Inflammatory macrophage (primary cell): ENCODE results near the gene COL19A1.

Source experiments
- DNase-seq, 2 donors: peaks; one replicate each; pipeline ENCODE4 v3.0.0-alpha.2; 2020 to 2022

Gene COL19A1

DNA sequence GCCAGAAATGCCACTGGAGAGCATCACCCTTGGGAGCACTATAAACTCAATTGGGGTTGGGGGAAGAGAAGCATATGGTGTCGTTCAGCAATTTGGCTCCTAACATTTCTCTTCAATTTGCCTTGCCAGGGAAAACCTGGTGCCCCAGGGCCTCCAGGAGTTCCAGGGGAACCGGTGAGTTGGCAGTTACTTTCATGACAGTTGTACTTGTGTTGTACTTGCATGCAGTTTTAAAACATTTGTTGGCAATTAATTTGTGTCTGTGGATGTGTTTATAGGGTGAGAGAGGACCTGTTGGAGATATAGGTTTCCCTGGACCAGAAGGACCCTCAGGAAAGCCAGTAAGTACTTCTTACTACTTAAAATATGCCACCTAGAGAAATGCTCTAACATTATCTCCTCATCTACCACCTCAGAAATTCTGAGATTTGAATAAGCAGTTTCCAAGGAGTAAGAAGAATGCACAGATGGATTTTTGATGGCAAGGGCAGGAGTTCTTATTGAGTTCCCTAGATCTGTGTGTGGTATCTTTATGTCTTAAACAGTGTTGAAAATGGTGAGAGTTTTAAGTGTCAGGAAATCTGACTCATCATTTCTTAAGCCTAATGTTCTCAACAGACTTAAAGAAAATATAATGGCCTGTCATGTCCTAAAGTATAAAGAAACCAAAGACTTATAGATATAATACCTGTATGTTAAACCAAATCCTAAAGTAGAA, 314.0 kb downstream of the COL19A1 start:
- no peak for DNase-seq

DNA sequence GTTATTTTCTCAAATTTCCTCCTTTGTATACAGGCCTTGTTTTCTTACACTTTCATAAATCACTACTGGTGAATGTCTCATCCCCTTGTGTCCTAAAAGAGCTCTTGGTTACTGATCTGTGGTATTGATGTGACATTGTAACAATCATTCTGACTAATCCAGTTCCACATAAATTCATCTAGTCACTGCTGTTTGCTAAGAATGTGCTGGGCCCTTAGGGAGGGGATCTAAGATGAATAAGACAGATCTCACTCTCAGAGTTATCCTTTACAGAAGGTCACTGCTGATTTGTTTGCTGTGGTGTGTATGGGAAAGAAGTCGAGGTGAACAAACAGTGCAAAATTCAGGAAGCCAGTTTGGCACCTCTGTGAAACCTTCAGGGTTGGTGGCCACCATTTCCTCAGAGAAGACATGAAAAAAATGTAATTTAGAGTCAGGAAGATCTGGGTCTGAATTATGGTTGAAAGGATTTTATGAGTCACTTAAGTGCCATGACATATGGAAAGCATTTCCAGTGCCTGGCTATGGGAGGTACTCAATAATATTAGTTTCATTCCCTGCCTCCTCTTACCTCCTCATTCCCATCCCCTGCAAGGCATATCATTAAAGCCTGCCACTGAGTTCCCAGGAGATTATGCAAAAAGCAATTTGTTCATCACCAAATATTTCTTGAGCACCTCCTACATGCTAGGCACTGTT, 314.7 kb downstream of the COL19A1 start:
- no peak for DNase-seq

DNA sequence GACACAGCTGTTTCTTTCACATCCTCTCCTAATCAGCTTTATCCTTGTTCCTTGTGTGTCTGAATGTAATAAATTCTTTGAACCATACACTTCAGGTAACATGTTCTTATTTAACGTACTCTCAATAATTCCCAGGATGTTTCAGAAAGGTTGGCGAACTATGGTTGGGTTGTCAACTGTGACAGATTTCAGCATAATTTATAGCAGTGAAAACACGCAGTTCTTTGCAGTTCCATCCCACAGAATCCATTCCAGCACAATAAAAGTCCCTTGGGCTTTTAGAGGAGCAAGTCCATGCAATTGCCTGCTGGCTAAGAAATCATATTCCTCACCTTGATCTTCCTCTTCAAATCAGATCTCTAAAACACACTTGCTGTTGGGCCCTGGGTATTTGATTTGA, 317.2 kb downstream of the COL19A1 start:
- DNase-seq: no peak

DNA sequence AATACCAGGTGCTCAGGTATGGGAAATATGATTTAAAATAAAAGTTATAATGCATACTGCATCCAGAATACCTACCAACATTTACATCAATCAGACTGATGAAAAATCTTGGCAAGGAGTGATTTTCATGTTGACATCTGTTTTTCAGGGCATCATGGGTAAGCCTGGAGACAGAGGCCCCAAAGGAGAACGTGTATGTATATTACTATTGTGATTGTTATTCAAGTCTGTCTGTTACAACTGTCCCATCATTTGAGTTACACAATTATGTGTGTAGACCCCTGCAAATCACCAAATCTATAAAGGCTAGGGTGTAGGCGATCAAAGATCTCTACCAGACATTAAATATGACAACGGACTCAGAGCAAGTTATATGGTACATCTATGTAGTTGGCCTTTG, 318.4 kb downstream of the COL19A1 start:
- no peak for DNase-seq

DNA sequence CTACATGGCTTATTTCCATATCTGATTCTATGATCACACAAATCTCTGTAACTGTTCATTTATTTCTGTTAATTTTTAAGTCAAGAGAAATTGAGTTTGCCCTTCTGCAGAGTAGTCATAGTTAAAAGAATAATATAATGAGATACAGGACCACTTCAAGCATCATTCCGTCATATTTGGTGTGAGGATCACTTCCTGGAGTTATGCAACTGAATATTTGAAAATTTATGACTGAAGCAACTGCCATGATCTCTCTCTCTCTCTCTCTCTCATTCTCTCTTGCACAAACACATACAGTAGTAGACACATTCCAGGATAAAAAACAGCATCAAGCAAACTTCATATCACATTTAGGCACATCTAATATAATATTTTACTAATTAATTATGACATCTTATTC, 320.1 kb downstream of the COL19A1 start:
- DNase-seq: no peak

DNA sequence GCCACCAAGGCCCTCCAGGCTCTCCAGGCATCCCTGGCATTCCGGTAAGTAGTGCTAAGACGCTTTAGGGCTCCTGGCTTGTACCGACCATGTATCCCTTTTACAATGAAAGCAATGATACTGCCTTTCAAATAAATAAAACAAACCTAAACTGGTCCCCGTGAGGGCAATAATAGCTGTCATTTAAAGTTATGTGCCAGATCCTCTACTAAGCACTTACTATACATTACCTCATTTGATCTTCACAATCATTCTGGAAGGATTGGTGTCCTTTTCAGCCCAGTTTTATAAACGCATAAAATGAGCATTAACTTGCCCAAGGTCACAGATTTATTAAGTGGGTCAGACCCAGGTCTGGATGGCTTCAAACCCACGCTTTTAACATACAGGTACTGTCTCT, 321.8 kb downstream of the COL19A1 start:
- DNase-seq: no peak

DNA sequence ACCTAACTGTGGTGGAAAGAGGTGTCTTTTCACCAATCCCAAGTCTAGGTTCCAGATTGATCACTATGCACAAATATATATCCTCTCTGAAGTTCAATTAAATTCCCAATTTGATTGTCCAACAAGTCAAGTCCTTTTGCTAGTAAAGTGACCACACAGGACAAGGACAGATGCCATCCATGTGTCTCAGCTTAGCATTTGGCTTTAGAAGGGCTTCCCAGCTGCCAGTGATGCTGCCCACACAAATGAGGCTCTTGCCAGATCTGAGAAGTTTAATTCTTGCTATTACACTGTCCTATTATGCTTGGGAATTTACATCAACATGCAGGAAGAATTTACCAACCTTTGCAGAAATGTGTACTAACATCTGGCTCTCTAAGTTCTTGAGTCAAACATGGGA, 328.1 kb downstream of the COL19A1 start:
- no peak for DNase-seq

DNA sequence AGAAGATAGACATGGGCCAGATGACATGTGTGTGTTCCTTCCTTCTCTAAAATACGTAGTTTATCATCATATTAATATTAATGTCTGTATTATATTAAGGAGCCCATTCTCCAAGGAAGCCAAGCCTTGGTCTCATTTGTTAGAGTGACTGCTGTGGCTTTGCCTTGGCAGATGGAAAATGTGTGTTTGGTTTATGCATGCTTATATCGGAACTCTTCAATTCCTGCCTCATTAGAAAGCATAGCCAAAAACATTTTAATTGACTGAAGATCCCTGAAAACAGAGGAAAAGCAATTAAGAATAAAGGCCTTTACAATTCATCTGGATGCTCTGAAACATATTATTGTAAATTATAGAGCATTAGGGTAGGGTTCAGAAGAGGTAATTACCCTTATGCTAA, 330.2 kb downstream of the COL19A1 start:
- DNase-seq: no peak

DNA sequence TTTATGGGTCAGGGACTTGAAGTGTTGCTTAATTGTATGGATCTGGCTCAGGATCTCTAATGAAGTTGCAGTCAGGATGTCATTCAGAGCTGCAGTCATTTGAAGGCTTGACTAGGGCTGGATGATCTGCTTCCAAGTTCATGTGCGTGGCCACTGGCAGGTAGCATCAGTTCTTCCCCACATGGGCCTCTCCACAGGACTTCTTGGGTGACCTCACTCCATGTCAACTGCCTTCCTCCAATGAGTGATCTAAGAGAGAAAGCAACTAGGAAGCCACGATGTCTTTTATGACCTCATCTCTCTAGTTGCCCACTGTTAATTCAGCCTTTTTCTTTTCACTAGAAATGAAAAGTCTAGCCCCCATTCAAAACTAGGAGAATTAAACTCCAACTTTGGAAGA, 332.4 kb downstream of the COL19A1 start:
- DNase-seq: no peak

DNA sequence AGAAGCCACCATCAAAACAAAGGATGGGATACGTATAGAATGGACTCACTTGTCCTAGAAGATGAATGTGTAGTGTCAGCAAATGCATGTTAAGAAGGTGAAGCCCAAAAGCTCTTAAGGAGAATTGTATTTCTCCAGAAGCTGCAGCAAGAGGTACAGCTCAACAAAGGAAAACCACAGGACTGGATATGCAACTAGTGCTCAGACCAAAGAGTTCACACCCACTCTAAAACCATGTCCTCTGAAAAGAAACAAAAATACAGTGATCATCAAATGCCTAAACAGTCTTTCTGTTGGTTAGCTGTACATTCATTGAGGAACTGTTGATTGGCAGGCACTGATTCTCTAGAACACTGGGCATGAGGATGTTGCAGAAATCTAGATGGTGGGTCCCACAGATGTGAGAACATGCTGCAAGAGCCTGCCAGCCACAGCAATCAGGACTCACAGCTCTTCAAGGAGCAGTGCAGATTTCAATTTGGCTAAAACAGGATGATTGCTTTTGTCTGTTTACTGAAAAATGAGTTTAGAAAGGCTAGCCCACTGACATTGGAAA, 342.0 kb downstream of the COL19A1 start:
- DNase-seq: no peak

DNA sequence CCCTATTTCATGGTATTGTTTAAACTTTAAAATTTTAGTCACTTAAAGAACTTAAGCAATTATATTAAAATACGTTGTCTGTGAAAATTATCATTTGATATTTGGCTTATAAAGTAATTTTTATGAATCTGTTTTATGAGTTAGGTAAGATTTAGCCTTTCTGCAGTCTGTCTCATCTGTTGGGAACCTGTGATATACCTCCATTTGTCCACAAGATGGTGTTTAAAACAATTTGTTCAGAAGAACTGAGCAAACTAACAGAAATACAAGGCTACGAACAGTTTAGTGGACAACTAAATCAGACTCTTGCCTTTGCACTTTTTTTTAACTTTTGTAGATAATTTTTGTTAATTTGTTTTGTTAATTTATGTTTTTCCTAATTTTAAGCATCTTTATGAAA, 344.1 kb downstream of the COL19A1 start:
- no peak for DNase-seq

DNA sequence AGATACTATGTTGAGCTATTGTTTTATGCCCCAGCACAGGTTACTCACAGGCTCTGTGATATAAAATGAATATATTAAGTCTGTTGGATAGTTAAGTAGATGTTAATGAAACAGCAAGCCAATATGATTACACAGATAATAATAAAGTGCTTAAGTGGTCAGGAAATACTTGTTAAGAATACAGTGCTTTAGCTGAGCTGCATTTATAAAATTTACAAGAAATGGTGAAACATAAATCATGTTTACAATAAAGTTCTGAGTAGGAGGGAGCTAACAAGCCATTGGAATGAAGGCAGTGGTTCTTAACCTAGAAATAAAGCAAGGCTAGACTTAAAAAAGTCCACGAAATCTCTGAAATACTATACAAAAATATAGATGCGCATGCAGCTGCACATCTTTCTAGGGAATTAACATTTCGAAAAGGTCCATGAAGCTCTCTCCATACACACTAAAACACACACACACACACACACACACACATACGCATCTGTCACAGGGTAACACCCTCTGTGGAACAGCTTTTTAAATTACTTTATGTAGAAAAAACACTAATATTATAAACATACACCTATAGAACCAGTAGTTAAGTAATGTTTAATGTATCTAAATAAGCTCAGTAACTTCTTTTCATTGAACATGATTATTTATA, 349.2 kb downstream of the COL19A1 start:
- no peak for DNase-seq

DNA sequence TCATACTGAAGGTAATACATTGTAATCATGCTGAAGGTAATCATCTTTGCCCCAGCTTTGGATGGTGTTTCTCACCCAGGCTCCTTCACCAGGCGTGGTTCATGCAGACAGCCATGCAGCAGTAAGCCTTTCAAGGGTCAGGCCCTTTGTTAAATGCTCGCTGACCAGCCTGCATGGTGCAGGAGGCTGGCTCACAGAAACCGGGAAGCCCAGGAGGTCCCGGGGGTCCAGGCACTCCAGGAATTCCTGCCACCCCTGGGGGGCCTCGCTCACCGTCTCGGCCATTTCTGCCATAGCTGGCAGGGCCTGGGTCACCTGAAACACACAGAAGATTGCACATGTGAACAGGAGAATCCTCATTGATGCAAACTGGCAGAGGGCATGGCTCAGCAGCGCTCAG, 350.4 kb downstream of the COL19A1 start:
- DNase-seq: no peak

DNA sequence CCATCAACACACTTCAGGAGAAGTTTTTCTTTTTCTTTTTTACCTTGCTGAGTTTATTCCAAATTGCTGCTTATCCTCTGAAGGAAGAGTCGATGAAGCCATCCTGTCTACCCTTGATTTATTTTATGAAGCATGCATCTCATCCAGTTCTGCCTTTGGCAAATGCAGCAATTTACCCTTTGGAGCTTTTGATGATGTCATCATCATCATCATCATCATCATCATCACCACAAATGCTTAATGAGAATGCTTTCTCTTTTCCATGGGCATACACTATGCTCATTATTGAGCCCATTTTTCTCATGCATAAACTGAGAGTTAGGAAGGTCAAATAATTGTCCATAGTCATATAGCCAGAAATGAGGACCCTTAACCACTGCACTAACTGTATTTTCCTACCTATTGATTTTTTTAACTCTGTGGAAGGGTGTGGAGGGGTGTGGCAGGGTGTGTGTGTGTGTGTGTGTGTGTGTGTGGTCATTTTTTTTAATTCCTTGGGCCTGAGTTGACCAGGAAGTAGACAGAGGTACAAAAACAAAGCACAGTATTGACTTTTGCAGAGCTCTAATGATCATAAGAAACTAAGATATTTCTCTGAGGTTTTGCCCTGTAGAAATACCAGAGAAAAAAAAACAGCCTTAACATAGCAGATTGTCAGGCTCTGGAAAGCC, 353.7 kb downstream of the COL19A1 start:
- DNase-seq: no peak

DNA sequence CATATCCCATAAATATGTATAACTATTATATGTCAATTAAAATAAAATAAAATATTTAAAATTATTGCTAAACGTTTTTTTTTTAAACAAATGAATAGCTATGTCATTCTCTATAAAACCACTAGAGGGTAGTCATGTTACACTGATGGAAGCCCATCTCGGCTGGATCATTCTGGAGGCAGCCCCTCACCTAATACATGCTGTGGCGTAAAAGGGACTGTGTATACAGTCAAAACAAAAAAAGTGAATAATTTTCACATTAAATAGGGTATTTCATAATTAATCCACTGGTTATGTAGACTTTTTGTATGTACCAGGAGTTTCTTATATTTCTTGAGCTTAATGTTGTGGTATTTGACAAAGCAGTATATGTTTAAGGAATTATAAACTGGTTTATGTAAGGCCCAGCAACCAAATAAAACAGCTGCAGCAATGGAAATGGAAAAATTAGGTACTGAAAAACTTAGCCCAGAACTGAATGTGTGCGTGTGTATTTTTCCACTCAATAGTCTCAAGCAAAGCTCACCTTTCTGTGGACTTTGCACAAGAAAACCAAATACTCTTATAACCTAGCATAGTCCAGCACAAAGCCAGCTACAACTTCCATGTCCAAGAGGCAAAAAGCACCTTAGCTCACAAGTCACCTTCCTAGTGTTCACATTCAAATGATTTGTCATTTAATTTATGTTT, 354.8 kb downstream of the COL19A1 start:
- DNase-seq: peak in 1 of 2 donors; percentile 4

DNA sequence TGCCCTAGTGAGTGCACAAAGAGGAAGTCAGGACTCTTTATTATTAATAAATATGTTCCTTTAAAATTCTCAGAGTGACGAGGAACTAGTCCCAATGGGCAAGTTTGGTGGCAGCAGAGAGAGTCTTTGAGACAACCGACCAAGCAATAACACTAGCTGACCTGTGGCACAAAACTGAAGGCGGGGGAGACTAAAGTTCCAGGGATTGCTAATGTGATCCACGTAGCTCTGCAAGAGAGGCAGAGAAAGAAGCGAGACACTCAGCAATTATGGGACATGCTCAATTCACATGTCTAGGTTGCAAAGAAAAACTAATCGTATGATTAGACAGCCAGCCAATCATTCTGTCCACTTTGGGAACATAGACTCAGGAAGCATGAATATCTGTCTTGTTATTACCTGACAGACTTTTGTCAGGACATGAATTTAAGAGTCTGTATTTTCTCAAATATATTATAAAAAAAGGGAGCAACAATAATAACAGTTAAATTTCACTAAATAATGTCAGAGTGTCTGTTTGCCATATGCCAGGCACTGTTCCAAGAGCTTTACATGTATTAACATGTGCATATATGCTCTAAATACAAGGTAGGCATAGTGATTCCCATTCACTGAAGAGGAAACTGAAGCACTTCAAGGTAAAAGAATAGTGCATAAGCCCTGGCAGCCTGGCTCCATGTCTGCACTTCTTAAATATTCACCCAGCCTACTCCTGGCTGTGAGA, 355.5 kb downstream of the COL19A1 start:
- DNase-seq: no peak

DNA sequence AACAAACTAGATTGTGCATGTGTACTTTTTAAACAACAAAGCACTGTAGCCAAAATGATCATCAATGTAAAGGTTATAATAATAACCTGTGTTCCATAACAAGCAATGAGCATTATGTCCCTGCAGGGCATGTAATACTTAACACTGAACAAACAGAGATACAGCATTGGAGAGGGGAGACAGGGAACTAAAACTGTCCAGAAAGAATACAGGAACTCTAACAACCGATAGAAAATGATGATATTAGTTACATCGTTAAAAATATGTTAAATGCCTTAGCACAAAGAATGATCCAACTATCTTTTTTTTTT, 356.0 kb downstream of the COL19A1 start:
- no peak for DNase-seq

DNA sequence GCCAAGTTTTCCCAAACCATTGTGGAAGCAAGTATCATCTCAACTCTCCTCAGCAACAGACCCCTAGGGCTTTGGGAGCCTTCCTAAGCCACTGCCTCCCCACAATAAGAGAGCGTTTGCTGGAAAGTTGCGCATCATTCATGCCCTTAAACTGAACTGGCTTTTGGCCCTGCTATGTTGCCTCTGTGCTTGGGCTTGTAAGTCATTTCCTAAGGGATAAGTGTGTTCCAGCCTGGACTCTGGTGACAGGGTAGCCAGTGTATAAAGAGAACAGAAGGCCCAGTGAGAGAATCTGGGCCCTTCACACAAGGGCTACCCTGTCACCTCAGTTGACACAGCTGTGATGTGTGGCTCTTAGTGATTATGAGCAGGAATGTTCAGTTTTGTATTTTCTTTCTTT, 358.7 kb downstream of the COL19A1 start:
- no peak for DNase-seq

DNA sequence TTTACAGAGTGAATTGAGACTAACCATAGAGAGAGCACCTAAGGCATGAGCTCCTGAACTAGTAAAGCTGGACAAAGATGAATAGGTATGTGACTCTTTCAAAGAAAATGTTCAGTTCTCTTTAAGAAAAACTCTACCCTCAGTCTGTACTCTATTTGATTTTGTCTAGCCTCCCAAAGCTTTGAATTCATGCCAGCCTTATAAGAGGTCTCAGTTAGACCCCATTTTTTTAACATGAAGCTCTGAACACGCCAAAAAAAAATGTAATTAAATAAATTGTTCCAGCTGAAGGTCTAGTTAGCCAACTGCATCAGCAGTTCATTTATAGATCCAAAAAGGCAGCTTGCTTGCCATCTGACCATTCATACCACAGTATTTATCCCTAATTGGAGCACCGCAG, 365.0 kb downstream of the COL19A1 start:
- DNase-seq: no peak

DNA sequence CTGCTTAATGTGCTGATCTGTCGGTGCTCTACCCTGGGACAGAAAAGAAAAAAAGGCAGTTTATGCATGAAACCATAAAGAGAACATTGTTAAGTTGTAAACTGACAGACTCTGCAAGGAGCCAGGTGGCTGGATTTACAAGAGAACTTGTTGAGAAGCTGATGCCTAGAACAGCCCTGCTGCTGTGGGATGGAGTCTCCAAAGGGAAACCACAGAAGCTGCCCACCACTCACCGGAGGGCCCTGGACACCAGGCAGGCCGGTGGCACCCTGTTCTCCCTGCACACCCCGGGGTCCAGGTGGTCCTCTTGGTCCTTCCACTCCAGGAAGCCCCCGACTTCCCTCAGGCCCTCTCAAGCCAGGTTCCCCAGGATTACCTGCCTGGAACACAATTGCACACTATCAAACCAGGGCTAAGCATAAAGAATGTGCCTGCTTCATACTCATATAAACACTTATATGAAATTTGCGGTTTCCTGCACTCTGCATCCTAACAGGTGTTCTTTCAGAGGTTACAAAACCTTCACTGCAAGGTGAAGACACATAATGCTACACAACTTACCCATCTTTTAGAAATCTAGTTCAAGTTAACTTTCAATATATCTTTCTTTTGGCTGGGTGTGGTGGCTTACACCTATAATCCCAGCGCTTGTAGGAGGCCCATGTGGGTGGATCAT, 368.3 kb downstream of the COL19A1 start:
- DNase-seq: no peak

DNA sequence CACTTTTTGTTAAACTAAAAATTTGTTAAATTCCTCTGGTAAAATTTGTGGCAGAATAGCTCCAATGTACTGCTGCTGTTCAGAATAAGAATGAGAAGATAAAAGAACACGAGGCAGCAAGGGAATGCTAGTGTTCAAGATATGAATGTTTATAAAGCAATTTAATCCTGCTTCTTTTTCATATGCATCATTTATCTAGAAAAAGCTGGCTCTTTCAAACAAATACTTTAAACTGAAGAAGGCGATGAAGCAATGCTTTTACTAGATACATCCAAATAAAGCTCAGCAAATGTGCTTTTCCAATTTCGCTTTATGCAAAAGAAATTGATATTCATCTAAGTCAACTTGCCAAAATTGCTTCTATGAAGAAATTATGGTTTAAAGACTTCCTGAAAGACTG, 370.0 kb downstream of the COL19A1 start:
- DNase-seq: no peak

DNA sequence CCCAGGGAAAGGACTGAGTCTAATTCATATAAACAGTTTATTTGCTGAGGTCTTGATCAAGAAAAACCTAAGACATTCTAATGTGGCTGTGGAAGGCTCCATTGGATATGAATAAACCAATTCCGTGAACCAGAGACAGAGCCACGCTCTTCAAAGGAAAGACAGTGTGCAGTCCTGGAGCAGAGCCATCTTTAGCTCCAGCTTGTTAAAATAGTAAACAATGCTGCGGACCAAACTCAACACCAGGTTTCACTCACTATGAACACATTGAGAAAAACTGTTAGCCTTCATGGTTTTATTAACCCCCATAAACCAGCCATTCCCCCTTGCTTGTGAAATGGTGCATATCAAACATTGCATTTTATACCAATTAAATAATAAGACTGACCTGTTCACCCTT, 374.7 kb downstream of the COL19A1 start:
- DNase-seq: no peak
